NCI-H2227 treated with DMSO at 0.1 percent for 48 hours (cell line): Measurements from ENCODE around the gene TTLL3.
A peak's percentile ranks its signal among the peaks of the same experiment; 100 is the strongest.
"Not testable (repeated sequence)": the region's sequence is repeated elsewhere in the genome, so short reads cannot be mapped to it uniquely, and the experiment has no call there.

Experiments
- DNase-seq: peaks from one replicate; lab custom pipeline; 2025; lab: John Stamatoyannopoulos, UW

TTLL3 gene

GRCh38 chr3:9841015-9841414 lies 31.0 kb downstream of the TTLL3 start:
- DNase-seq: no peak

GRCh38 chr3:9843715-9844438 lies 33.8 kb downstream of the TTLL3 start, which contains the start of gene RPUSD3:
Gene RPUSD3, minus strand, starts transcription at chr3:9844008. Its CDS starts 18 bp downstream, at chr3:9843990.
- DNase-seq: peak; percentile 80

DNA sequence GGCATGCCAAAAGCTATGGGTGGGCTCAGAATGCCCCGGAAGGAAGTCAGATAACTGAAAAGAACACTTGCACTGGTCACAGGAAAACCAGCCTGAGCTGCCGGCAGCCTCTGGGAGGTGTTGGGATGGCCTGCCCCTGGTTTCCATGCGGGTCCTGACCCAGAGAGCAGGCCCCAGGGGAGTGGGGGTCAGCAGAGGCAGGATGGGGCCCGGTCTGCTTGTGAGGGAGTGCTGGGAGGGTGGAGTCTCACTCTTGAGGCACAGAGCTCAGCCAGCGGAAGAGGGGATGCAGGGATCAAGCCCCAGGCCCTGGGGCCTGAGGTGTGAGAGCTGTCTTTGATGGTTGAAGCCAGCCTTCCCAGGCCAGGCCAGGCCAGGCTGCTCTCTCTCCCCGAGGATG lies 36.2 kb downstream of the TTLL3 start:
- no peak for DNase-seq

GRCh38 chr3:9846931-9847488 lies 36.9 kb downstream of the TTLL3 start:
- DNase-seq: no peak

DNA sequence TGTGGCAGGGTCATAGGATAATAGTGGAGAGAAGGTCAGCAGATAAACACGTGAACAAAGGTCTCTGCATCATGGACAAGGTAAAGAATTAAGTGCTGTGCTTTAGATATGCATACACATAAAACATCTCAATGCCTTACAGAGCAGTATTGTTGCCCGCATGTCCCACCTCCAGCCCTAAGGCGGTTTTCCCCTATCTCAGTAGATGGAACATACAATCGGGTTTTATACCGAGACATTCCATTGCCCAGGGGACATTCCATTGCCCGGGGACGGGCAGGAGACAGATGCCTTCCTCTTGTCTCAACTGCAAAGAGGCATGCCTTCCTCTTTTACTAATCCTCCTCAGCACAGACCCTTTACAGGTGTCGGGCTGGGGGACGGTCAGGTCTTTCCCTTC lies 37.8 kb downstream of the TTLL3 start:
- not testable (repeated sequence) for DNase-seq

- DNase-seq: not testable (repeated sequence)
Observed at GRCh38 chr3:9848860-9849259, 38.8 kb downstream of the TTLL3 start.

DNA sequence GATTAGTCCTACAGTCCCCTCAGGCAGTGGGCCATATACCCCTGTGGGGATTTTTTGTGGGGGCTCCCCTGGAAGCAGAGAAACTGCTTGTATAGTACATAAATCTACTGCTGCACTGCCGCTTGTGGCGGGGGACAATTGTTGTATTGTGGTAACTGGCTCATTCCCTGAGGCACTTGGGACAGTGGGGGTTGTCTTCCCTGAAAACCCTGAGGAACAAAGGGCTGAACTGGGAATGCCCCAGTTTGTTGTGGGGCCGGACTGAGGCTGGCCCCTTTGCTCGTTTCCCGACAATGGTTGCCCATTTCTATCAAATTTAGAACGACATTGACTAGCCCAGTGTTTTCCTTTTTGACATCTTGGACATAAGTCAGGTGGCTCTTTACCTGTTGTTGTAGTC lies 41.3 kb downstream of the TTLL3 start:
- not testable (repeated sequence) for DNase-seq

GRCh38 chr3:9851926-9852325 lies 41.9 kb downstream of the TTLL3 start:
- DNase-seq: not testable (repeated sequence)

GRCh38 chr3:9852528-9852927 lies 42.5 kb downstream of the TTLL3 start:
- DNase-seq: no peak

- DNase-seq: not testable (repeated sequence)
Observed at GRCh38 chr3:9854291-9854940, 44.4 kb downstream of the TTLL3 start.

GRCh38 chr3:9855594-9855993 lies 45.5 kb downstream of the TTLL3 start:
- DNase-seq: no peak

DNA sequence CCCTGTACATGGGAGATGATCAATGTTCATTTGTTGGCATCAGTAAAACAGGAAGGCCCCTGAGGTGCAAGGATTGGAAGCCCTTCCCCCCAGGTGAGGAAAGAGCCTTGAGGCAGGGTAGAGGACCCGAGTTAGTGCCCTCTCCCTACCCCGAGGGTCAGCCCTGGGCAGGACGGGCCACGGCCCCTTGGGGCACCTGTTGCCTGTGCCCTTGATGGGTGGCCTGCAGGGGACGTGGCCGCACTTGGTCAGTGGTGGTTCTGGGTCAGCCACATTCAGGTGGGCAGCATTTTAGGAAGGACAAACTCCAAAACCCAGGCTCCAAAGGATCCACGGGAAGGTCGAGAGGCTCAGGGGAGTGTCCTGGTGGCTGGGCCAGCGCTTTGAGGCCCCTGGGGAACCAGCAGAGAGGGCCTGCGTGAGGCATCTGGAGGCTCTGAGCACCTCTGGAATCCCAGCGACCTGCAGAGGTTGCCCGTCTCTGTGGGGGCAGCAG lies 49.5 kb downstream of the TTLL3 start:
- DNase-seq: no peak

GRCh38 chr3:9861201-9861600 lies 51.1 kb downstream of the TTLL3 start:
- DNase-seq: no peak

DNA sequence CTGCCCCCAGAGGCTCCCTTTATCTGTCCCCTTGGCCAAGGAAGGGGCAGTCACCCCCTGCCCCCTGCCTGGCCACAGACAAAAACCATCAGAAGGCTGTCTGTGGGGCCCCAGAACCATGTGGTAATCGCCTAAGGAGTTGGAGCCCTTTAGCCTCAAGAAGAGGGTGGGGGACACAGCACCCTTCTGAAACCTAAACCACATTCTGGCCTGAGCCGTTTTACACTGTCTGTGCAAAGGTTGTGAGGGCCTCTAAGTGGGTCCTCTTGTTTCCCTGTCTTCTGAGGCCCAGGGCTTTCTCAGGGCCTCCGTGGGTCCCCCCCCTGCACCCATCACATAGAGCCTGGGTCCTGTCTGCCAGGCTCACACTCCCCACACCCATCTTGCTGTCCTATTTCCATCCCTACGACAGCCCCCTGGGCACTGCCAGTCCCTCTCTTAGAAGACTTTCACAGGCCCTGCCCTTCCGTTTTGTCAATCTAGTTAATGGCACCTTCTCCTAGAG lies 51.6 kb downstream of the TTLL3 start:
- no peak for DNase-seq

- DNase-seq: no peak
Observed at GRCh38 chr3:9862391-9863057, 52.5 kb downstream of the TTLL3 start.

- no peak for DNase-seq
Observed at GRCh38 chr3:9863058-9863772, 53.2 kb downstream of the TTLL3 start.

- peak; percentile 55 for DNase-seq
Observed at GRCh38 chr3:9864200-9864927, 54.3 kb downstream of the TTLL3 start.

GRCh38 chr3:9865125-9865637 lies 55.1 kb downstream of the TTLL3 start:
- not testable (repeated sequence) for DNase-seq

GRCh38 chr3:9866639-9867038 lies 56.6 kb downstream of the TTLL3 start:
- no peak for DNase-seq

- DNase-seq: no peak
Observed at GRCh38 chr3:9867106-9867505, 57.0 kb downstream of the TTLL3 start.

DNA sequence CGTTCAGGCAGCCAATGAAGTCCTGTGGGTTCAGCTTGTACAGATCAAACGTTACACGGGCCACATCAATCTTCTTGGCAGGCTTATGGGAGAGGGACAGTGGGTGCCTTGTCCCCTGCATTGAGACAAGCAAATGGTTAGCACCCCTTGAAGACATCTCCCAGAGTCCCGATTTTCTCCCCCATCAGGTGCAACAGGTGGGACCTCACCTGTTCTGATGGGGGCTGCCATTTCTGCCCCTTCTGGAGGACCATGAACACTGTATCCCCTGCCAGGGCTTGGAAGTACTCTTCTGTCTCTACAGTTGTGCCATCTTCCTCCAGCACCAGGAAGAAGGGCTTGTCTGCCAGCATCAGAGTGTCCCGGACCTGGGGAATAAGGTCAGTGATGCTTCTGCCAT lies 59.9 kb downstream of the TTLL3 start:
- DNase-seq: no peak
